Stimulated activated CD8-positive, alpha-beta memory T cell treated with anti-CD3 and anti-CD28 coated beads, Interleukin-2, amount 100 ng/mL, for 1 hour (primary cell): ENCODE measurements around the gene CCDC102A.

Source experiments
- DNase-seq, 2 donors: peaks; one replicate each; pipeline ENCODE4 v3.0.0-alpha.2; 2020; ENCODE audit warnings: low read depth in 2 of 2

Gene CCDC102A

DNA sequence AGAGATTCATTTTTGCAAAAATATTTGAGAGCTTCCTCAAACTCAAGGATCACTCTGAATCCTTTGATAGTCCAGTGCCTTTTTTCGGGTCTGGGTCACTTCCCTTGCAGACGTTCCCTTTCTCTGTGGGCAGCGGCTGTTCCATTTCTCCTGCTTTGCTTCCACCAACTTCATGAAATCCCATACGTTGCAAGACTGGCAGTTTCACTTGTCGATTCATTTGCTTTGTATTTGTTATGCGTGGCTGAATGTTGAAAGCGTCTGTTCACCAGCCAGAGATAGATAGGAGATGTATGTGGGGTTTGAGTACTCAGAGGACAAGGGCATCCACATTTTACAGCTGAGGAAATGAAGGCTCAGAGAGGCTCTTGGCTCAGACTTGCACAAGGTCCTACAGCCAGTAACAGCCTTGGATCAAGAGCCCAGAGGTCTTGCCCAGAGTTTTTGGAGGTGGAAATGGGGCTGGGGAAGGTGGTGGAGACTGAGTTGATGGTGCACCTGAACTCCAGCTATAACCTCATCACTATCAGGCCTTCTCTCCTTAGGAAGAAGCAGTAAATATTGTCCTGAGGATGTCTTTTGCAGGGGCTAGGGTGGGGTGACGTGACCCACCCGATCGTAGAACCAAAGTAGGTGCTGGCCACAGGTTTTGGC, 1.3 kb upstream of the CCDC102A start:
- no peak for DNase-seq

DNA sequence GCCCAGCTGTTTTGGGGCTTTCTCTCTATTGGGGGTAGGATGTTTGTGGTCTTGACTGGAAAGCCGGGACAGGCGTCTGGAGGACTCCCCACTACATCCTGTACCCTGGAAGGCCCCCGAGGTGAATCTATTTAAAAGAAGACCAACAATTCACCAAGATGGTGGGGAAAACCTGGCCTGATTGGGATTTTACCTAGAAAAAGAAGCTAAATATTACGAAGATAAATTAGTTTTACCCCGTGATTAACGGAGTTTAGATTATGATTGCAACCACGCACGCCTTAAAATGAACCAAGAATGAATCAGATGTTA, 779 bp upstream of the CCDC102A start:
- DNase-seq: no peak

DNA sequence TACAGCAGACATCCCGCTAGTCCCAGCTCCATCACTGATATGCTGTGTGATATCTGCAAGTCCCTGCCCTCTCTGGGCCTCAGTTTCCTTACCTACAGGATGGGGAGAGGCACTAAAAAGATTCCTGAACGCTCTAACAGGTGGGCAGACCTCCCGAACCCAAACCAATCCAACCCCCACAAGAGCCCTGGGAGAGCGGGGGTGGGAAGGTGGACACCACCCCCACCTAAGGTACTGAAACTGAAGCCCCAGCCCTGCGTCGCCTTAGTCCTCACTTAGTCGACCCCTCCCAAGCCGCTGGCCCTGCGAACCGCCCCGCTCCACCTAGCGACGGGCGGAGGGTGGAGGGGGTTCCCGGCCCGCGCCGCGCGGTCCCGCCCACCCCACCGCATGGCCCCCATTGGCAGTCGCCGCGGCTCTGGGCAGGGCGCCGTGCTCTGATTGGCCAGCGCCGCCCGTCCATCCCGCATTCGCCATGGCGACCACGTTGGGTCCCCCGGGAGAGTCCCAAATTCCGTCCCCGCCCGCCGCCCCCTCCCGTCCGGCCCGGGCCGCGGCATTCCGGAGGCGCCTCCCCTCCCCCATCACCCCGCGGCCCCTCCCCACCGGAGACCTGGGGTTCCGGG, 578 bp downstream of the CCDC102A start:
- DNase-seq: peak; percentile 87

- no peak for DNase-seq
Observed at GRCh38 chr16:57534881-57535658, 1.3 kb downstream of the CCDC102A start.

GRCh38 chr16:57534337-57534880, 2.0 kb downstream of the CCDC102A start:
- no peak for DNase-seq

DNA sequence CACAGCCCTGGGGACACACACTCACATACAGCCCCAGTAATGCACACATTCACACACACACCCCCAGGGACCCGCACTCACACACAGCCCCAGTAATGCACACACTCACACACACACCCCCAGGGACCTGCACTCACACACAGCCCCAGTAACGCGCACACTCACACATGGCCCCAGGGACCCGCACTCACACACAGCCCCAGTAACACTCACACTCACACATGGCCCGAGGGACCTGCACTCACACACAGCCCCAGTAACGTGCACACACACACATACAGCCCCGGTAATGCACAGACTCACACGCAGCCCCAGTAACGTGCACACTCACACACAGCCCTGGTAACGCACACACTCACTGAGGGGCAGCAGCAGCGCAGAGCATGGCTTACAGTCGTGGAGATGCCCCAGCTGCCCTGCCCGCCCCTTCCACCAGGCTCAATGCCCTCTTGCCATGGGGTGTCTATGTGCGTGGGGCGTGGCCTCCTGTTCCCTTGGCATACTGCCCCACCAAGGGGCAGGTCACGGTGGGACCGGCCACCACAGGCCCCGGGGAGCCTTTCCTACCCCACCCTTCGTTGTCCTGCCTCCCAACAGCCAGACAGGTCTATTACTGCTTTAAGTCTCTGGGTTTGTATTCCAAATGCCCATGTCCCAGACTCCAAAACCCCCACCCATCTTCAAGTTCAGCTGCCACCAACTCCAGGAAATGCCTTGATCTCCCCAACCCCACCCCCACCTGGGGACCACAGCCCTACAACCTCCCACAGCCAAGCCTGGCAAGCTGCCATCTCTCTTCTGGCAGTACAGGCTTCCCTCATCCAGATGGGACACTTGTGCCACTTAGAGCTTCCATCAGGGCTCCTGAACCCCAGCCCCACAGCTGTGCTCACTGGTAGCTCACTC, 2.7 kb downstream of the CCDC102A start:
- no peak for DNase-seq

DNA sequence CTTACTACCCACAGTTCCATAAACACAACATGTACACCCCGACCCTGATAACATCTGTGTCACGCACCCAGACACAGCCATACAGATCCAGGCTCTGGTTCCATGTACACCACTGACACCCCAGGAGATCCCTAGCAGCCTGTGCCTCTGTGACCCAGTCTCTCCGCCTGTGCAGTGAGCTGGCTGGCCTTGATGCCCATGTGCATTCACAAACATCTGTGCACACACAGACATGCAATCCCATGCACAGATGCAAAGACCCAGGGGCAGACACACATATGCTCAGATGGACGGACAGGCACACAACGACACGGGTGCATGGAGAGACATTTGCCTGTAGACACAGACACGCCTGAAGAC, 4.1 kb downstream of the CCDC102A start:
- no peak for DNase-seq

GRCh38 chr16:57531635-57532265, 4.6 kb downstream of the CCDC102A start:
- no peak for DNase-seq

DNA sequence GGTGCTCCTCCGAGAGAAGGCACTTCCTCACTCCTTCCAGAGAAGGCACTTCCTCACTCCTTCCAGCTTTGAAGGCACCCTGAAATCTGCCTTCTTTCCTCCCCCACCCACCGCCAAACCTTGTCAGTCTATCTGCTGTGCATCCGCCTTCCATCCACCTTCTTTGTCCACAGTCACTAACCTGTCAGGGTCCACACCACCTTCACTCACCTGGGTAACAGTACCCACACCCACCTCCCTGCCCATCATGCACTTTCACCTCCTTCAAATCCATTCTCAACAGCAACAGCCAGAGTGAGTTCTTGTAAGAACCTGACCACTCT, 5.2 kb downstream of the CCDC102A start:
- DNase-seq: no peak

DNA sequence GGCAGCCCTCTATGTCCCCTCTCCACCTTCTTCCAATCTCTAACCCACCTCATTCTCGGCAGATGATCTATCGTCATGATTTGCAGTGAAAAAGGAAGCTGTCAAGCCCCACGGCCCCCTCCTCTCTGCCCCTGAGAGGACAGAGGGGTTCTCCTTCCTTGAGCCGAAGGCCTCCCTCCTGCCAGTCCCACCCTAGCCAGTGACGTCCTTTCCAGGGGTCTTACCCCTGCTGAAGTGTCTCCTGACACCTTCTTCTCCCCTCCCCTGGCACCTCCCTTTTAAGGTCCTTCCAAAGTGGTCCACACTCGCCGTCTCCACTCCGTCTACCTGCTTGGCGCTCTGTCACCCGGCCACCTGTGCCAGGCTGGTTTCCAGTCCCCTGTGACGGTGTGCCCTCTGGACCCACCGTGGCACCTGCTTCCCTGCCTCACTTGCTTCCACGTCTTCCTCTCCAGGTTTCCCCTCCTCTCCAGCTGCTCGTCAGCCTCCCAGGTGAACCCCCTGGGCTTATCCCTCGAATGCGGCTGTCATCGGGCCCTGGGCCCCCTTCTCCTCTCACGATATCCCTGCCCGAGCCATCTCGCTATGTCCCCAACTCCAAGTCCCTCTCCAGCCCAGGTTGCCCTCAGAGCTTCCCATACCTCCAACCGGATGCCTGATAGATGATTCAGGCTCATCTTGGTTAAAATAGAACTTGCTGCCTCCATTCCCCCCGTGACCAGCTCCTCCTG, 5.7 kb downstream of the CCDC102A start:
- DNase-seq: no peak

DNA sequence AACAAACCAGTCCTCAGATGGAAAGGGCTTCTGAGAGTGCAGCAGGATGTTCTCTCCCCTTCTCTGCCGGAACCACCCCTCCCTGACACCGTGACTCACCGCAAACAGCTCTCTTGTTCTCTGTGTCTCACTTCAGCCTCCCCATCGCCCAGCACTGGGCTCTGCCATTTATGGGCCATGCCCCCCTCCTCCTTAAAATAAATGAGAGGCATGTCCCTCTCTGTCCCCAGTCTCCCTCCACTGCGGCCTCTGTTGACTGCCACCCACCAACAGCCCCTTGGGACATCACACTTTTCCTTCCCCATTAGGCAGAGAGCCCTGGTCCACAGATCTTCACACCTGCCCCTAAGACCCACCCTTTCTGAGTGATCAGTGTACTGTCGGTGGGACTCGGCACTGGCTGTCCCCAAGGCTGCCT, 6.3 kb downstream of the CCDC102A start:
- DNase-seq: peak; percentile 55 to 59

DNA sequence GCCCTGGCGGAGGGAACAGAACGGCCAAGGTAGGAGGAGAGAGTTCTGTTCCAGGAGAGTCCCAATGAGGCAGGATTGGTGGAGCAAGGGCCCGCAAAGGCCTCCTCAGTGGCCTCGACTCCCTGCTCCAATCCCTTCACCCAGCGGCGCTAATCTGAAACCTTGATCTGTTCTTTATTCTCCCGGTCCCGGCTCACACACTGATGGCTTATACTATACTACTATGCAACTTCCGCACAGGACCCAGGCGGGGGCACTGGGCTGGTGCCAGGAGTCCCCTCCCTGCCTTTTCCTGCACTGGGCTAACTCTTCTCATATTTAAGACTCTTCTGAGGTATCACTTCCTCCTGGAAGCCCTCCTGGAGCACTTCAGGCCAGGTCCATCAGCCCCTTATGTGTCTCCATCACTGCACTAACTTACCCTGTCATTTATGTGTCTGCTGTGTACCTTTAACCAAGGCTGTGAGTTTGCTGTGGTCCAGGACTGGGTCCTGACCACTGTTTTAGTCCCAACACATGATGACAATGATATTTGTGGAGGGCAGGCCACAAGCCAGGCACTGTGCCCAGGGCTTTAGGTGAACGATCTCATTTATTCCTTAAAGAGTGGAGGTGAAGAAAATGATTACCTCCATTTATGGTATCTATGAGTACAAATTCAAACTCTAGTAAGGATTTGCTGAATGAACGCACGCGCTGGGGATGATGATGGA, 6.8 kb downstream of the CCDC102A start:
- DNase-seq: no peak

DNA sequence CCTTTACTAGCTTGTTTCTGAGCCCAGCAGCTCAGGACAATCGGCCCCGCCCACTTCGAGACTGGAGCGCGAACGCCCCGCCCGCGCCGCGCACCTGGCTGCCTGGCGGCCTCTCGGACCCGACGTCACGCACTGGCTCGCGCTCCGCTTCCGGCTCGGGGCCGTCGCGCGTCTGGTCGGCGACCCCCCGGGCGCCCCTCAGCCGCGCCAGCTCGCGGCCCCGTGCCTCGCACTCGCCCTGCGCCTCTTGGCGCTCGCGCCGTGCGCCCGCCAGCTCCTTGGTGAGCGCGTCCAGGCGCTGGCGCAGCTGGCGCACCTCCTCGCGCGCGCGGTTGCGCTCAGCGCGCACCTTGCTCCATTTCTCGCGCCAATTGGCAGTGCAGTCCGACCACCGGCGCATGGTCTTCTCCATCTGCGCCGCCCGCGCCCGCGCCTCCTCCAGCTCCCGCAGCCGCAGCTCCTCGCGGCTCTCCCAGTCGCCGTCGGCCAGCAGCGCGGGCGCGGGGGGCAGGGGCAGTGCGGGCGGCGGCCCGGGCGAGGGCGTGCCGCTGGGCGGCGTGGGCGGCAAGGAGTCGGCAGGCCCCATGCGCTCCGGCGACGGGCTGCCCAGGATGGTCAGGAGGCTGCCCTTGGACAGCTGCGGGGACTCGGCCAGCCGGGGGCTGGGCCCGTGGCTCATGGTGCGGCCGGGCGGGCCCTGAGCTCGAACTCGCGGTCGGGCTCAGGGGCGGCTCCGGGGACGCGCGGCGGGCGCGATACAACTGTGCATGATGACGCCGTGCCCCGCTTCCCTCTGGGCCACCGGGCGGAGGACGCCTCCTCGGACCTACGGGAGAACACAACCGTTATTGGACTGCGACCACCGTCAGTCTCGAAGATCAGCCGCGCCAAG, 7.6 kb downstream of the CCDC102A start:
- DNase-seq: no peak

- DNase-seq: no peak
Observed at GRCh38 chr16:57527610-57528360, 8.6 kb downstream of the CCDC102A start.

DNA sequence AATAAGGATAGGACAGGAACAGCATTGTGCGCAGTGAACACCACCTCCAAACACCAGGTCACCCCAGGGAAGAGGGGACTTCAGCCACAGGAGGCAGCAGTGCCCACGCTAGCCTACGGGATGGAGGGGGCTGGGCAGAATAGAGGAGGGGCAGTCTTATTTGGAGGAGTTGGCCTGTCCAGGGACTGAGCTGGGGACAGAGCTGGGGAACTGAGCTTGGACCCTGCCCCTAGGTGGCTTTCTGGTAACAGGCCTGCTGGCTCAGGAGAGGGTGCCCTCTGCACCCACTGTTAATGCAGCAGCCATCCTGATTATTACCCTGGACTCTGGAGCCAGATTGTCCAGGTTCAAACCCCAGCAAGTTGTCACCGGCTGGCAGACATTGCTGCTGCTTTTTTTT, 9.3 kb downstream of the CCDC102A start:
- no peak for DNase-seq

DNA sequence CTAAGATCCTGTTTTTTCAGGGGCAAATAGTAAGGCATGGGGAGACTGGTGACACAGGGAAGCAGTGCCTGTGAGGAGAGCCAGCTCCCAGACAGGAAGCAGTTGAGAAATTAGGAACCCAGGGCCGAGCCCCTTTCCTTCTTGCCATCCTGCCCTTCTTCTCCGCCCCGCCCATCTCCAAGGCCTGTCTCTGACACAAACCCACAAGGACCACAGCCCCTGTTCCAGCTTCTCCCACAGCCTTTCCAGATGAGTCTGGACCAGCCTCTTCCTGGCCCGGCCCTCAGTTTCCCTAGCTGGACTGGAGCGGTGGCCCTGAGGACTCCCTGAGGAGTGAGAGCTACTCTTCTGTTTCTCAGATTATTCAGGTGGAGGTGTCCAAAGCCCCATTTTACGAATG, 9.9 kb downstream of the CCDC102A start:
- no peak for DNase-seq

GRCh38 chr16:57525761-57526160, 10.6 kb downstream of the CCDC102A start:
- DNase-seq: no peak

DNA sequence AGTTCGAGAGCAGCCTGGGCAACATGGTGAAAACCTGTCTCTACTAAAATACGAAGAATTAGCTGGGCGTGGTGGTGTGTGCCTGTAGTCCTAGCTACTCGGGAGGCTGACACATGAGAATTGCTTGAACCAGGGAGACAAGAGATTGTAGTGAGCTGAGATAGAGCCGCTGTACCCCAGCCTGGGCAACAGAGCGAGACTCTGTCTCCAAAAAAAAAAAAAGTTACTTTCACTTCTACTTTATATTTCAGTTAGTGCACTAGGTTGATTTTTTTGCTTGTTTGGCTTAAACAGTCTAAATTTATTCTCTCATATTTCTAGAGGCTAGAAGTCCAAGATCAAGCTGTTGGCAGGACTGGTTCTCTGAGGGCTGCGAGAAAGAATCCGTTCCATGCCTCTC, 13.4 kb downstream of the CCDC102A start:
- no peak for DNase-seq
